ENCODE data around the gene SKIC2.

The SKIC2 gene

GRCh38 chr6:31935823-31936222, 23.2 kb upstream of the SKIC2 start:
- Histone ChIP-seq H3K36me3 (ENCODE audit: low read length) (no peaks in the 10 kb centered on the region), H3K9me3 (ENCODE audit: insufficient read depth, low read length) (no peaks in the 10 kb centered on the region), H3K9me2 (replicated peaks; ENCODE audit: insufficient read depth, low read length) (no peaks in the 10 kb centered on the region), H3K4me2 (ENCODE audit: low read depth, low read length, poor library complexity, severe bottlenecking) (no peak overlapping the region), H3K27me3 (ENCODE audit: low read length) (no peaks in the 10 kb centered on the region), H3F3A (ENCODE audit: insufficient read depth) (no peaks in the 10 kb centered on the region), H3K4me3 (ENCODE audit: insufficient read depth, low read length, poor library complexity, severe bottlenecking) (no peak overlapping the region), H2AFZ (ENCODE audit: low read depth, low read length, severe bottlenecking) (no peak overlapping the region), H3K27ac (ENCODE audit: low read depth, low read length) (no peak overlapping the region), H3K79me2 (ENCODE audit: insufficient read depth, low read length) (no peaks in the 10 kb centered on the region), H3K9ac (ENCODE audit: low read length) (no peak overlapping the region), H4K20me1 (ENCODE audit: low read depth, low read length) (no peaks in the 10 kb centered on the region)
- TF ChIP-seq CTCF (IDR thresholded peaks at IDR 0.05; ENCODE audit: insufficient read depth, low read length, poor library complexity, severe bottlenecking) (no peak), EZH2phosphoT487 (conservative IDR thresholded peaks at IDR 0.05; ENCODE audit: low read length) (no peak)

DNA sequence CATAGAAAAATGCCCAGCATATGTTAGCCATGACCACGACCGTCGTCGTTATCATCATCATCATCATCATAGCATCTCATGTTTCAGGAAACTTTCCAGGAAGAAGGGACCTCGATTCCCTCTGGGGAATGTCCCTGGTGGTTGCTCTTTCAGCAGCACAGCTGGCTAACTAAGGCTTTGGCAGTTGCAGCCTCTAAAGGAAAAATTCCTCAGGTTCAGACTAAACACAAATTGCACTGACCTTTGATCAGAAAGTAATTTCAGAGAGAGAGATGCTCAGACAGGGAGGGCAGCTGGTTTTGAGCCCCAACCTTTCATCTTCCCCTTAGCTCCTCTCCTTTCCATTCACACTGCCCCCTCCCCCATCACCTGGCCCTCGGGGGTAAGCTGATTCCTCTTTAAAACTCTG, 18.7 kb upstream of the SKIC2 start:
- Histone ChIP-seq H3K36me3 (ENCODE audit: low read length) (no peaks in the 10 kb centered on the region), H3F3A (ENCODE audit: insufficient read depth) (no peaks in the 10 kb centered on the region), H3K4me3 (ENCODE audit: insufficient read depth, low read length, poor library complexity, severe bottlenecking) (no peak overlapping the region), H4K20me1 (ENCODE audit: low read depth, low read length) (no peaks in the 10 kb centered on the region), H2AFZ (ENCODE audit: low read depth, low read length, severe bottlenecking) (no peak overlapping the region), H3K9ac (ENCODE audit: low read length) (no peak overlapping the region), H3K27ac (ENCODE audit: low read depth, low read length) (no peak overlapping the region), H3K79me2 (ENCODE audit: insufficient read depth, low read length) (no peaks in the 10 kb centered on the region), H3K27me3 (ENCODE audit: low read length) (no peaks in the 10 kb centered on the region), H3K9me3 (ENCODE audit: insufficient read depth, low read length) (no peaks in the 10 kb centered on the region), H3K4me2 (ENCODE audit: low read depth, low read length, poor library complexity, severe bottlenecking) (no peak overlapping the region), H3K9me2 (replicated peaks; ENCODE audit: insufficient read depth, low read length) (no peaks in the 10 kb centered on the region)
- TF ChIP-seq CTCF (IDR thresholded peaks at IDR 0.05; ENCODE audit: insufficient read depth, low read length, poor library complexity, severe bottlenecking) (no peak), EZH2phosphoT487 (conservative IDR thresholded peaks at IDR 0.05; ENCODE audit: low read length) (no peak)

GRCh38 chr6:31943742-31944141, 15.2 kb upstream of the SKIC2 start:
- H3K4me2 ChIP-seq (ENCODE audit: low read depth, low read length, poor library complexity, severe bottlenecking), result no peak overlapping the region
- H3F3A ChIP-seq (ENCODE audit: insufficient read depth), result no peaks in the 10 kb centered on the region
- H4K20me1 ChIP-seq (ENCODE audit: low read depth, low read length), result no peaks in the 10 kb centered on the region
- H3K27me3 ChIP-seq (ENCODE audit: low read length), result no peaks in the 10 kb centered on the region
- no peak overlapping the region for H3K4me3 ChIP-seq (ENCODE audit: insufficient read depth, low read length, poor library complexity, severe bottlenecking)
- no peaks in the 10 kb centered on the region for H3K79me2 ChIP-seq (ENCODE audit: insufficient read depth, low read length)
- no peak overlapping the region for H2AFZ ChIP-seq (ENCODE audit: low read depth, low read length, severe bottlenecking)
- H3K27ac ChIP-seq (ENCODE audit: low read depth, low read length), result no peak overlapping the region
- no peaks in the 10 kb centered on the region for H3K9me3 ChIP-seq (ENCODE audit: insufficient read depth, low read length)
- TF ChIP-seq CTCF (IDR thresholded peaks at IDR 0.05; ENCODE audit: insufficient read depth, low read length, poor library complexity, severe bottlenecking), result no peak
- TF ChIP-seq EZH2phosphoT487 (conservative IDR thresholded peaks at IDR 0.05; ENCODE audit: low read length), result no peak
- H3K9ac ChIP-seq (ENCODE audit: low read length), result no peak overlapping the region
- H3K9me2 ChIP-seq (replicated peaks; ENCODE audit: insufficient read depth, low read length), result no peaks in the 10 kb centered on the region
- H3K36me3 ChIP-seq (ENCODE audit: low read length), result no peaks in the 10 kb centered on the region

DNA sequence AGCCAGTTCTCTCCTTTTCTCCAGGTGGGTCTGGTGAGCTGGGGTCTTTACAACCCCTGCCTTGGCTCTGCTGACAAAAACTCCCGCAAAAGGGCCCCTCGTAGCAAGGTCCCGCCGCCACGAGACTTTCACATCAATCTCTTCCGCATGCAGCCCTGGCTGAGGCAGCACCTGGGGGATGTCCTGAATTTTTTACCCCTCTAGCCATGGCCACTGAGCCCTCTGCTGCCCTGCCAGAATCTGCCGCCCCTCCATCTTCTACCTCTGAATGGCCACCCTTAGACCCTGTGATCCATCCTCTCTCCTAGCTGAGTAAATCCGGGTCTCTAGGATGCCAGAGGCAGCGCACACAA, 13.8 kb upstream of the SKIC2 start:
- Histone ChIP-seq H3K9me2 (replicated peaks; ENCODE audit: insufficient read depth, low read length) (no peaks in the 10 kb centered on the region), H3K4me3 (ENCODE audit: insufficient read depth, low read length, poor library complexity, severe bottlenecking) (no peak overlapping the region), H4K20me1 (ENCODE audit: low read depth, low read length) (no peaks in the 10 kb centered on the region), H3K4me2 (ENCODE audit: low read depth, low read length, poor library complexity, severe bottlenecking) (no peak overlapping the region), H3K27me3 (ENCODE audit: low read length) (no peaks in the 10 kb centered on the region), H2AFZ (ENCODE audit: low read depth, low read length, severe bottlenecking) (no peak overlapping the region), H3K79me2 (ENCODE audit: insufficient read depth, low read length) (no peaks in the 10 kb centered on the region), H3K36me3 (ENCODE audit: low read length) (no peaks in the 10 kb centered on the region), H3K9me3 (ENCODE audit: insufficient read depth, low read length) (no peaks in the 10 kb centered on the region), H3F3A (ENCODE audit: insufficient read depth) (no peaks in the 10 kb centered on the region), H3K27ac (ENCODE audit: low read depth, low read length) (no peak overlapping the region), H3K9ac (ENCODE audit: low read length) (no peak overlapping the region)
- TF ChIP-seq EZH2phosphoT487 (conservative IDR thresholded peaks at IDR 0.05; ENCODE audit: low read length) (no peak), CTCF (IDR thresholded peaks at IDR 0.05; ENCODE audit: insufficient read depth, low read length, poor library complexity, severe bottlenecking) (no peak)

Measured in SU-DHL-6 (cell line).